K562 (cell line): ENCODE data around the gene TM9SF3. TPM values are rescaled to one million over a fixed set of nuclear protein-coding genes. Genes with fewer than 3 reads are reported as not detected.

Source experiments
- ATAC-seq: fragments of 200-7000 bp; cut with Tn5 transposase; 3 replicates; pipeline ENCODE4 v1.9.1; 2020; ENCODE audit warnings: moderate library complexity
- BruUV-seq: library from RNA; stranded (reverse); fragments of 400-500 nt; replicated peaks from 2 replicates; lab custom pipeline; 2021; lab: Mats Ljungman, UMichigan
- CTCF ChIA-PET: fragments of 300-600 bp; formaldehyde crosslinking; extraction: SDS; loops from one replicate; lab custom pipeline; 2021; ENCODE audit warnings: low intra/inter-chr PET ratio; lab: Yijun Ruan, JAX
- POLR2A ChIA-PET: fragments of 300-600, 350-650 bp; sonication (Branson Sonifier 250); formaldehyde crosslinking; extraction: SDS; loops from one replicate; lab custom pipeline; 2021; ENCODE audit warnings: antibody characterized with exemption, inconsistent platforms; lab: Yijun Ruan, JAX
- DNase-seq, 4 experiments: peaks; one replicate each; pipeline versions ENCODE4 v3.0.0 to v3.0.0-alpha.2; 2011 to 2018; ENCODE audit warnings: low spot score in 3 of 4, mixed read lengths in 3 of 4; ENCODE audit errors: extremely low read depth in 1 of 4
- FAIRE-seq: peaks from 2 replicates; lab custom pipeline; 2011; peaks lifted over from hg19 to GRCh38; lab: Jason Lieb, UNC
- H2AFZ ChIP-seq: 2 replicates; pipeline ENCODE4 v1.6.0; 2011; ENCODE audit warnings: low read depth, low read length, control low read depth, inconsistent platforms
- H3K27ac ChIP-seq: fragments of 200-600 bp; 3 replicates; pipeline ENCODE4 v1.8.0; 2011; ENCODE audit warnings: low read depth, mild to moderate bottlenecking, control low read depth, inconsistent platforms, low read length, moderate library complexity, mixed read lengths; ENCODE audit errors: extremely low read depth
- H3K27me3 ChIP-seq, 2 experiments: fragments of 300-600 bp in 1 of 2; 2 replicates in 1 of 2; 3 replicates in 1 of 2; pipeline versions ENCODE4 v1.6.0 to v1.8.0; 2011; ENCODE audit warnings: inconsistent platforms in 2 of 2, low read length in 2 of 2, mild to moderate bottlenecking in 1 of 2, mixed read lengths in 1 of 2, moderate library complexity in 1 of 2; ENCODE audit not compliant: control insufficient read depth in 2 of 2, insufficient read depth in 2 of 2
- H3K36me3 ChIP-seq: fragments of 300-600 bp; 3 replicates; pipeline ENCODE4 v1.8.0; 2011; ENCODE audit warnings: mild to moderate bottlenecking, low read length, inconsistent platforms; ENCODE audit not compliant: control insufficient read depth, insufficient read depth
- H3K4me1 ChIP-seq, 2 experiments: fragments of 200-600 bp in 1 of 2; replicated peaks in 1 of 2; 2 replicates in 1 of 2; 3 replicates in 1 of 2; pipeline versions ENCODE4 v1.5.1 to v1.8.0; 2011; ENCODE audit warnings: inconsistent platforms in 2 of 2, low read length in 2 of 2, mild to moderate bottlenecking in 1 of 2, mixed read lengths in 1 of 2, moderate library complexity in 1 of 2; ENCODE audit not compliant: control insufficient read depth in 2 of 2, insufficient read depth in 2 of 2
- H3K4me2 ChIP-seq: 2 replicates; pipeline ENCODE4 v1.6.1; 2011; ENCODE audit warnings: low read length, control low read depth, inconsistent platforms, mixed read lengths; ENCODE audit not compliant: insufficient read depth
- H3K4me3 ChIP-seq: fragments of 200-600 bp; sonication (generic), shearing (Covaris generic); 2 replicates; pipeline ENCODE4 v1.5.1; 2016; ENCODE audit warnings: control low read depth, inconsistent platforms
- H3K79me2 ChIP-seq: fragments of 200-600 bp; 3 replicates; pipeline ENCODE4 v1.8.0; 2011; ENCODE audit warnings: low read length, inconsistent platforms; ENCODE audit not compliant: control insufficient read depth, insufficient read depth
- H3K9ac ChIP-seq, 2 experiments: 2 replicates each; pipeline versions ENCODE4 v1.6.0 to v1.6.1; 2011; ENCODE audit warnings: low read depth in 2 of 2, low read length in 2 of 2, control low read depth in 1 of 2, inconsistent platforms in 1 of 2, mild to moderate bottlenecking in 1 of 2, mixed read lengths in 1 of 2; ENCODE audit not compliant: insufficient read depth in 1 of 2
- H3K9me1 ChIP-seq: one replicate; pipeline ENCODE4 v1.6.0; 2011; ENCODE audit warnings: inconsistent platforms, mild to moderate bottlenecking, low read length, moderate library complexity; ENCODE audit not compliant: control insufficient read depth, insufficient read depth
- H3K9me3 ChIP-seq: replicated peaks from 2 replicates; pipeline ENCODE4 v1.5.1; 2011; ENCODE audit warnings: low read depth, low read length, inconsistent platforms; ENCODE audit not compliant: control insufficient read depth, insufficient read depth
- H4K20me1 ChIP-seq: replicated peaks from 2 replicates; pipeline ENCODE4 v1.6.1; 2011; ENCODE audit warnings: low read length, inconsistent platforms, mixed read lengths; ENCODE audit not compliant: control insufficient read depth, insufficient read depth
- CEBPG ChIP-seq, 3 experiments: fragments of 200-800 bp in 1 of 3; sonication (Bioruptor generic) in 1 of 3; sonication (generic) in 1 of 3; formaldehyde crosslinking in 1 of 3; IDR thresholded peaks in 2 of 3; conservative IDR thresholded peaks in 1 of 3; 2 replicates each; pipeline versions ENCODE4 v1.6.1 to v1.8.0; 2016 to 2022; ENCODE audit warnings: missing compliant biosample characterization in 2 of 3, missing genetic modification characterization in 2 of 3, mild to moderate bottlenecking in 1 of 3, missing genetic modification reagents in 1 of 3
- CREM ChIP-seq: IDR thresholded peaks from 2 replicates; pipeline ENCODE4 v1.6.1; 2014; ENCODE audit warnings: antibody characterized with exemption, low read depth
- E2F3 ChIP-seq: fragments of 250-450 bp; sonication (Bioruptor Pico); IDR thresholded peaks from 2 replicates; pipeline ENCODE4 v1.4.0; 2020; ENCODE audit warnings: mild to moderate bottlenecking
- GABPB2 ChIP-seq: fragments of 250-450 bp; sonication (Bioruptor Pico); conservative IDR thresholded peaks from 2 replicates; pipeline ENCODE4 v1.5.1; 2021; ENCODE audit warnings: mild to moderate bottlenecking
- HCFC1 ChIP-seq: IDR thresholded peaks from 2 replicates; pipeline ENCODE4 v1.6.1; 2012; ENCODE audit warnings: low read depth, low read length, improper control_type of control experiment
- HLTF ChIP-seq: fragments of 450-650 bp; IDR thresholded peaks from 2 replicates; pipeline ENCODE4 v1.6.1; 2016
- HOMEZ ChIP-seq: fragments of 250-450 bp; sonication (Bioruptor Pico); IDR thresholded peaks from 2 replicates; pipeline ENCODE4 v1.4.0; 2020; ENCODE audit warnings: mild to moderate bottlenecking, moderate library complexity
- JUNB ChIP-seq: fragments of 450-650 bp; formaldehyde crosslinking; conservative IDR thresholded peaks from 2 replicates; pipeline ENCODE4 v1.4.0; 2020; ENCODE audit warnings: mild to moderate bottlenecking
- MYC ChIP-seq, 2 experiments: fragments of 250-450 bp in 1 of 2; sonication (Bioruptor Pico) in 1 of 2; IDR thresholded peaks; 2 replicates each; pipeline versions ENCODE4 v1.5.1 to v1.6.1; 2012 to 2021; ENCODE audit warnings: low read depth in 2 of 2, borderline replicate concordance in 1 of 2, improper control_type of control experiment in 1 of 2, low read length in 1 of 2, mild to moderate bottlenecking in 1 of 2, moderate library complexity in 1 of 2
- NCOA6 ChIP-seq: fragments of 450-650 bp; IDR thresholded peaks from 2 replicates; pipeline ENCODE4 v1.6.1; 2017; ENCODE audit warnings: mild to moderate bottlenecking
- NFXL1 ChIP-seq: fragments of 450-650 bp; formaldehyde crosslinking; IDR thresholded peaks from 2 replicates; pipeline ENCODE4 v1.4.0; 2021; ENCODE audit warnings: mild to moderate bottlenecking
- POLR2A ChIP-seq: fragments of 450-650 bp; conservative IDR thresholded peaks from 2 replicates; pipeline ENCODE4 v1.6.1; 2016
- PURB ChIP-seq: sonication (generic); formaldehyde crosslinking; IDR thresholded peaks from 2 replicates; pipeline ENCODE4 v1.9.0; 2021; ENCODE audit warnings: low read depth, mild to moderate bottlenecking, missing genetic modification reagents
- SRSF1 ChIP-seq: fragments of 200-400 bp; formaldehyde crosslinking; IDR thresholded peaks from 2 replicates; pipeline ENCODE4 v1.6.1; 2017; ENCODE audit warnings: mild to moderate bottlenecking, low read depth, low read length, moderate library complexity
- ZBED1 ChIP-seq: IDR thresholded peaks from 2 replicates; pipeline ENCODE4 v1.6.1; 2014
- ZNF124 ChIP-seq: sonication (generic); formaldehyde crosslinking; IDR thresholded peaks from 2 replicates; pipeline ENCODE4 v1.8.1; 2022; ENCODE audit warnings: missing genetic modification reagents
- ZNF143 ChIP-seq: sonication (generic); formaldehyde crosslinking; IDR thresholded peaks from 2 replicates; pipeline ENCODE4 v1.9.0; 2022; ENCODE audit warnings: mild to moderate bottlenecking, missing genetic modification reagents
- ZNF174 ChIP-seq: fragments of 250-450 bp; sonication (Bioruptor Pico); IDR thresholded peaks from 2 replicates; pipeline ENCODE4 v1.4.0; 2020; ENCODE audit warnings: mild to moderate bottlenecking
- ZNF23 ChIP-seq: fragments of 250-450 bp; sonication (Bioruptor Pico); IDR thresholded peaks from 2 replicates; pipeline ENCODE4 v1.4.0; 2020; ENCODE audit warnings: mild to moderate bottlenecking
- ZNF232 ChIP-seq: sonication (generic); formaldehyde crosslinking; IDR thresholded peaks from 2 replicates; pipeline ENCODE4 v1.8.0; 2022; ENCODE audit warnings: mild to moderate bottlenecking, missing genetic modification reagents
- ZNF76 ChIP-seq: fragments of 250-450 bp; sonication (Bioruptor Pico); IDR thresholded peaks from 2 replicates; pipeline ENCODE4 v1.4.0; 2020; ENCODE audit warnings: mild to moderate bottlenecking, moderate library complexity, borderline replicate concordance
- WGBS: fragments of 100-300 bp; shearing (Covaris generic); methylation state at CpG from one replicate; pipeline ENCODE4 v1.1.6; 2016; ENCODE audit warnings: low coverage, mixed read lengths; ENCODE audit not compliant: insufficient coverage; ENCODE audit errors: missing lambda C conversion rate; 5-methylcytosine and 5-hydroxymethylcytosine counted together
- in situ Hi-C: fragments of 300-500 bp; cut with MboI; formaldehyde crosslinking; loops from 4 replicates; pipeline ENCODE4 v1.15.0; 2018; ENCODE audit warnings: inconsistent platforms, mixed read lengths
- intact Hi-C: fragments of 100-400 bp; cut with micrococcal nuclease; formaldehyde crosslinking; loops from 2 replicates; pipeline ENCODE4 v1.14.2; 2022
- polyA plus RNA-seq, 8 experiments: library from polyadenylated mRNA; depleted of rRNA in 4 of 8; stranded (reverse) in 5 of 8; unstranded in 3 of 8; fragments of >200 nt; fragmentation: Nextera tagmentation in 2 of 8; fragmentation: Illumina TruSeq in 1 of 8; extraction: Ambion mirVana in 2 of 8; extraction: Trizol in 1 of 8; gene quantifications; 2 replicates each; pipeline versions ENCODE4 v1.2.1 to v1.2.3, GENCODE V29; 2011 to 2014; ENCODE audit warnings: inconsistent platforms in 1 of 8, missing spikeins in 1 of 8
- total RNA-seq, 7 experiments: library from RNA; depleted of rRNA in 6 of 7; stranded (reverse); fragments of >200 nt in 6 of 7; fragmentation: Illumina TruSeq in 2 of 7; extraction: Trizol in 2 of 7; gene quantifications; 2 replicates each; pipeline versions ENCODE4 v1.2.1 to v1.2.3, GENCODE V29; 2011 to 2021; ENCODE audit warnings: low replicate concordance in 1 of 7
- TF ChIP-seq, protein P1 (sequence below): fragments of 450-650 bp; IDR thresholded peaks from 2 replicates; pipeline ENCODE4 v1.6.1; 2016

The TM9SF3 gene
- total and polyA plus RNA-seq, 9 of the 15 experiments (the other 6 are each of a cell fraction or from before 2014, with no cell fraction given), result 16.1 to 63.1 (median 34.9) TPM

DNA sequence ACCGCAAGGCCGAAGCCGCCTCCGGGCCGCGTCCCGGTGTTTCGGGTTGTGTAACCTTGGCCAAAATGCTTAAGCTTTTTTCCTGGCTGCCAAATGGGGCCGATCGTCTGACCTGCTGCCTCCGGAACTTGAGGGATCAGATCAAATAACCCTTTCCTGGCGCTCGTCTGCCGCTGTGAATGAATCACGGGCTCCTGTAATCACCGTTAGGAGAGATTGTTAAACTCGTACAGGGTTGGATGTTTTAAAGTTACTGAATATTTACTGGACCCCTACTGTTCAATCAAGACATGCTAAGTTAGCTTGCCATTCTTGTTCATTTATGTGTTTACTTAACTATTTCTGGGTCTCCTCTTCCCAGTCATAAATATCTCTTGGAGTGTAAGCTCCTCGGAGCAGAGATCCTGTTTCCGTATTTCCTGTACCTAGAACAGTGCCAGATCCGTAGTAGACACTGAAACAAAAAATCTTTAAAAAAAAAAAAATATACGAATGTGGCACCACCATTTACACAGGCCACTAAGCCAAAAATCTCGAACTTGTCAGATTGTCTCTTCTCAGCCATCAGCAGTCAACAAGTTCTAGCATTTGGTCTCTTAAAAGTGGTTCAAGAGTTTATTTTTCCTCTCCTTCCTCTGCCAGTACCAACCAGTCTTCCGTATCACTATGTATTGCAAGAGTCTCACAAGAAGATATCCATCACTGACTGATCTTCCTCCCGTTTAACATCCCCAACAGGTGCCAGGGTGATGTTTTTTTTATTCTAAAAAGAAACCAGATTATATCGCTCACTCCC is 650 bp upstream of the TM9SF3 start:
- in situ Hi-C loops (no loop called here), intact Hi-C loops (loop anchor here (5.0 kb wide), 1 partner anchor 35 kb away; no protein-coding TSS in a partner anchor)
- FAIRE-seq, result no peak
- BruUV-seq, result TSS peak; percentile 84
- no peaks in the 10 kb centered on the region for H4K20me1 ChIP-seq
- H3K4me3 ChIP-seq, result peak overlapping the region; percentile 82
- no peaks in the 10 kb centered on the region for H3K9me3 ChIP-seq
- WGBS, result 7% methylated on average over 16 of the region's 25 CpGs
- ATAC-seq, result peak; percentile 18
- H3K27me3 ChIP-seq, result no peaks in the 10 kb centered on the region
- peak overlapping the region; percentile 96 for H3K27ac ChIP-seq
- H3K4me1 ChIP-seq, result peaks cover 2 to 4% of the 10 kb centered on the region in 2 experiments; a peak in 3 of 5 replicates
- H2AFZ ChIP-seq, result peak overlapping the region; percentile 51
- peaks cover 5% of the 10 kb centered on the region; the same call in 1 of the 3 replicates for H3K36me3 ChIP-seq
- ChIA-PET CTCF (no interaction called here), POLR2A (interaction anchor here (0.6 to 0.9 kb wide), 3 partner anchors 9 to 139 kb away, joined by 3 read pairs; no protein-coding TSS in a partner anchor)
- DNase-seq, result peak in 1 of 4 experiments; percentile 65
- H3K9ac ChIP-seq, result peak overlapping the region; percentile 88 to 98
- H3K4me2 ChIP-seq, result peak overlapping the region; percentile 96
- peaks cover 4% of the 10 kb centered on the region for H3K9me1 ChIP-seq
- peaks cover 53% of the 10 kb centered on the region for H3K79me2 ChIP-seq
- TF ChIP-seq PURB (CRISPR knock-in tag), result no peak
- no peak for TF ChIP-seq HOMEZ (CRISPR knock-in tag)
- TF ChIP-seq ZNF232 (CRISPR knock-in tag), result no peak
- no peak for TF ChIP-seq MYC (IDR thresholded peaks at IDR 0.05; ENCODE audit: low read depth, low read length)
- TF ChIP-seq MYC (CRISPR knock-in tag; IDR thresholded peaks at IDR 0.05; ENCODE audit: borderline replicate concordance, low read depth), result no peak
- no peak for TF ChIP-seq CREM
- TF ChIP-seq GABPB2, result no peak
- no peak for TF ChIP-seq CEBPG (CRISPR knock-in tag; IDR thresholded peaks at IDR 0.05)
- TF ChIP-seq CEBPG (tag; conservative IDR thresholded peaks at IDR 0.05 in 1 of 2, IDR thresholded peaks at IDR 0.05 in 1 of 2), result 0 out of 4 replicates have a peak, but pooled peaks of 1 of the 2 experiments have one; percentile 55
- TF ChIP-seq ZNF124 (CRISPR knock-in tag), result no peak
- no peak for TF ChIP-seq NFXL1 (CRISPR knock-in tag)
- no peak for TF ChIP-seq ZNF23 (CRISPR knock-in tag)
- TF ChIP-seq E2F3, result no peak
- 0 out of 2 replicates have a peak, but pooled peaks have one; percentile 4 for TF ChIP-seq HCFC1
- TF ChIP-seq SRSF1, result no peak
- TF ChIP-seq ZBED1, result no peak
- TF ChIP-seq, protein P1, sequence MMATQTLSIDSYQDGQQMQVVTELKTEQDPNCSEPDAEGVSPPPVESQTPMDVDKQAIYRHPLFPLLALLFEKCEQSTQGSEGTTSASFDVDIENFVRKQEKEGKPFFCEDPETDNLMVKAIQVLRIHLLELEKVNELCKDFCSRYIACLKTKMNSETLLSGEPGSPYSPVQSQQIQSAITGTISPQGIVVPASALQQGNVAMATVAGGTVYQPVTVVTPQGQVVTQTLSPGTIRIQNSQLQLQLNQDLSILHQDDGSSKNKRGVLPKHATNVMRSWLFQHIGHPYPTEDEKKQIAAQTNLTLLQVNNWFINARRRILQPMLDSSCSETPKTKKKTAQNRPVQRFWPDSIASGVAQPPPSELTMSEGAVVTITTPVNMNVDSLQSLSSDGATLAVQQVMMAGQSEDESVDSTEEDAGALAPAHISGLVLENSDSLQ, result 0 out of 2 replicates have a peak, but pooled peaks have one; percentile 4
- no peak for TF ChIP-seq ZNF174
- TF ChIP-seq HLTF, result no peak
- 0 out of 2 replicates have a peak, but pooled peaks have one; percentile 33 for TF ChIP-seq ZNF76
- no peak for TF ChIP-seq NCOA6
- TF ChIP-seq POLR2A, result peak; percentile 19; the same call in 1 of the 2 replicates
- no peak for TF ChIP-seq JUNB (CRISPR knock-in tag)
- TF ChIP-seq ZNF143, result no peak
